ENCODE results near the gene ZNRD2.

DNA sequence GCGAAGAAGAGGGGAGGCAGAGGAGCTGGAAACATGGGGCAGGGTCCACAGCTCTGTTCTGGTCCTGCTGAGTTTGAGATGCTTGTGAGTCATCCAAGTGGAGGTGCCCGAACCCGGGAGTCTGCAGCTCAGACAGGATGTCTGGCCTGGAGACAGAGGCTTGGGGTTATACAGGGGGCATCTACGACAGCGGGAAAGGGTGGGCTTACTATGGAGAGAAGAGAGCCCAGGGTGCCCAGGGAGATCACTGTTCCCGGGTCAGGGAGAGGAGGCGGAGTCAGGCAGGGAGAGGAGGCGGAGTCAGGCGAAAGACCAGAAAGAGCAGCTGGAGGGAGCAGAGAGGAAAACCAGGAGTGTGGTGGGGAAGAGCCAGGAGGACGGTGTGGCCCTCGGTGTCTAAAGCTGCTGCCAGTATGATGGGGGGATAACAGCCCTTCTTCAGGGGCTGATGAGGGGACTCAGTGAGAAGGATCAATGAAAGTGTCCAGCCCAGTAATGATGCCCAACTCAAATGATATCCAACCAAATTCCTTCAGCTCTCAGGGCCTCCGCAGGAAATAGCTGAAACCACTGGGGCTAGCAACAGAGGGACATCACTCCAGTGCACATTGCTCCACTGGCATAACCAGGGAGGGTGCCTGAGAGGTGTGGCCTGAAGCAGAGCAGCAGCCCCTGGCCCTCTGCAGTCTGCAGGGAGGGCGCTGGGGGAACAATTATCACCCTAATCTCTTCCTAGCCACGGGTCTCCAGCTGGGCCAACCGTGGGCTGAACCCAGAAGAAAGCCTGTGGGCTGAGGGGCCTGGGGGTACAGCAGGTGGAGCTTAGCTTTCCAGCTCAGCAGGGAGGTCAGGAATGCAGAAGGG, 9.5 kb upstream of the ZNRD2 start:
- TF ChIP-seq, protein P1, sequence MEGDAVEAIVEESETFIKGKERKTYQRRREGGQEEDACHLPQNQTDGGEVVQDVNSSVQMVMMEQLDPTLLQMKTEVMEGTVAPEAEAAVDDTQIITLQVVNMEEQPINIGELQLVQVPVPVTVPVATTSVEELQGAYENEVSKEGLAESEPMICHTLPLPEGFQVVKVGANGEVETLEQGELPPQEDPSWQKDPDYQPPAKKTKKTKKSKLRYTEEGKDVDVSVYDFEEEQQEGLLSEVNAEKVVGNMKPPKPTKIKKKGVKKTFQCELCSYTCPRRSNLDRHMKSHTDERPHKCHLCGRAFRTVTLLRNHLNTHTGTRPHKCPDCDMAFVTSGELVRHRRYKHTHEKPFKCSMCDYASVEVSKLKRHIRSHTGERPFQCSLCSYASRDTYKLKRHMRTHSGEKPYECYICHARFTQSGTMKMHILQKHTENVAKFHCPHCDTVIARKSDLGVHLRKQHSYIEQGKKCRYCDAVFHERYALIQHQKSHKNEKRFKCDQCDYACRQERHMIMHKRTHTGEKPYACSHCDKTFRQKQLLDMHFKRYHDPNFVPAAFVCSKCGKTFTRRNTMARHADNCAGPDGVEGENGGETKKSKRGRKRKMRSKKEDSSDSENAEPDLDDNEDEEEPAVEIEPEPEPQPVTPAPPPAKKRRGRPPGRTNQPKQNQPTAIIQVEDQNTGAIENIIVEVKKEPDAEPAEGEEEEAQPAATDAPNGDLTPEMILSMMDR (IDR thresholded peaks at IDR 0.05): no peak
- TF ChIP-seq POLR2A (IDR thresholded peaks at IDR 0.05): no peak
- no peak for TF ChIP-seq POLR2AphosphoS5 (IDR thresholded peaks at IDR 0.05; ENCODE audit: insufficient read depth in 1 of 2, low read depth in 1 of 2)

Data from vagina (tissue), 2 donors.